Mesothelial cell of epicardium (in vitro differentiated cells): Measurements from ENCODE around the gene GLRX. TPM values are rescaled to one million over a fixed set of nuclear protein-coding genes. Genes with fewer than 3 reads are reported as not detected.

Experiments used
- DNase-seq, 2 experiments: peaks; one replicate each; pipeline ENCODE4 v3.0.0; 2021; ENCODE audit warnings: low spot score in 2 of 2; ENCODE audit not compliant: unreplicated experiment in 2 of 2
- H3K27ac Mint-ChIP-seq: 2 replicates; pipeline ENCODE4 v1.8.0; 2021; ENCODE audit warnings: mixed read lengths
- H3K27me3 Mint-ChIP-seq: 2 replicates; pipeline ENCODE4 v1.8.0; 2021; ENCODE audit warnings: low read depth, mixed read lengths
- H3K36me3 Mint-ChIP-seq: 2 replicates; pipeline ENCODE4 v1.8.0; 2021; ENCODE audit warnings: mixed read lengths
- H3K4me1 Mint-ChIP-seq: 2 replicates; pipeline ENCODE4 v1.8.0; 2021; ENCODE audit warnings: mixed read lengths
- H3K4me3 Mint-ChIP-seq: 2 replicates; pipeline ENCODE4 v1.8.0; 2021; ENCODE audit warnings: mild to moderate bottlenecking, moderate library complexity, mixed read lengths
- H3K9me3 Mint-ChIP-seq: 2 replicates; pipeline ENCODE4 v1.8.0; 2021; ENCODE audit warnings: mixed read lengths
- CTCF ChIP-seq: fragments of 200-600 bp; sonication (generic); IDR thresholded peaks from one replicate; pipeline ENCODE4 v1.5.0; 2021; ENCODE audit warnings: antibody characterized with exemption; ENCODE audit not compliant: unreplicated experiment
- total RNA-seq: library from RNA; stranded (reverse); gene quantifications from 3 replicates; pipeline ENCODE4 v1.2.1, GENCODE V29; 2021

GLRX gene
- total RNA-seq, 1 donor from 2014 or later, result 14.8 TPM

GRCh38 chr5:95830226-95830625 is 7.7 kb upstream of the GLRX start:
- no peaks in the 10 kb centered on the region for H3K36me3 Mint-ChIP-seq

GRCh38 chr5:95827892-95828246 is 5.3 kb upstream of the GLRX start:
- Mint-ChIP-seq H3K4me1 (peaks cover 15% of the 10 kb centered on the region), H3K36me3 (no peaks in the 10 kb centered on the region), H3K27me3 (no peaks in the 10 kb centered on the region), H3K4me3 (no peak overlapping the region), H3K27ac (no peak overlapping the region), H3K9me3 (no peaks in the 10 kb centered on the region)
- no peak for DNase-seq
- TF ChIP-seq CTCF, result no peak

More at GRCh38 chr5:95830226-95830625, 7.7 kb upstream of the GLRX start:
- no peak overlapping the region for H3K27ac Mint-ChIP-seq
- peaks cover 9% of the 10 kb centered on the region for H3K4me1 Mint-ChIP-seq
- DNase-seq, result no peak
- TF ChIP-seq CTCF, result no peak
- no peak overlapping the region for H3K4me3 Mint-ChIP-seq
- H3K9me3 Mint-ChIP-seq, result no peaks in the 10 kb centered on the region
- no peaks in the 10 kb centered on the region for H3K27me3 Mint-ChIP-seq

- no peak for DNase-seq
- Mint-ChIP-seq H3K4me3 (no peak overlapping the region), H3K9me3 (no peaks in the 10 kb centered on the region), H3K27me3 (no peaks in the 10 kb centered on the region), H3K27ac (no peak overlapping the region), H3K36me3 (no peaks in the 10 kb centered on the region), H3K4me1 (peaks cover 21% of the 10 kb centered on the region)
- TF ChIP-seq CTCF, result no peak
Observed at GRCh38 chr5:95826949-95827891, 4.7 kb upstream of the GLRX start.

- no peak for TF ChIP-seq CTCF
- Mint-ChIP-seq H3K9me3 (no peaks in the 10 kb centered on the region), H3K4me3 (no peak overlapping the region), H3K36me3 (no peaks in the 10 kb centered on the region), H3K27me3 (no peaks in the 10 kb centered on the region), H3K27ac (no peak overlapping the region), H3K4me1 (peaks cover 32% of the 10 kb centered on the region)
- DNase-seq, result no peak
Observed at GRCh38 chr5:95825495-95825894, 3.0 kb upstream of the GLRX start.

- no peak overlapping the region for H3K4me3 Mint-ChIP-seq
- no peaks in the 10 kb centered on the region for H3K9me3 Mint-ChIP-seq
- no peaks in the 10 kb centered on the region for H3K36me3 Mint-ChIP-seq
- DNase-seq, result no peak
- no peak overlapping the region for H3K27ac Mint-ChIP-seq
- no peaks in the 10 kb centered on the region for H3K27me3 Mint-ChIP-seq
- peaks cover 32% of the 10 kb centered on the region for H3K4me1 Mint-ChIP-seq
- TF ChIP-seq CTCF, result no peak
Observed at GRCh38 chr5:95824747-95825146, 2.2 kb upstream of the GLRX start.
